ENCODE results near the gene DNAH12.

- TF ChIP-seq CTCF (IDR thresholded peaks at IDR 0.05) = no peak
- TF ChIP-seq POLR2A (IDR thresholded peaks at IDR 0.05) = no peak
Measured at GRCh38 chr3:57421336-57421735, 122.8 kb downstream of the DNAH12 start.

Data from right lobe of liver (tissue), 4 donors.